Stimulated activated CD8-positive, alpha-beta memory T cell treated with anti-CD3 and anti-CD28 coated beads, Interleukin-2, amount 100 ng/mL, for 1 hour (primary cell): ENCODE measurements around the gene OOEP.

ENCODE experiments used
- DNase-seq, 2 donors: peaks; one replicate each; pipeline ENCODE4 v3.0.0-alpha.2; 2020; ENCODE audit warnings: low read depth in 2 of 2

The OOEP gene

GRCh38 chr6:73364549-73364948 lies 5.1 kb downstream of the OOEP start:
- DNase-seq, result no peak

- DNase-seq, result no peak
These were observed 5.6 kb downstream of the OOEP start for GRCh38 chr6:73364121-73364520.

GRCh38 chr6:73363537-73363875 lies 6.2 kb downstream of the OOEP start:
- DNase-seq, result no peak

- DNase-seq, result no peak
These were observed 6.7 kb downstream of the OOEP start for GRCh38 chr6:73362869-73363536.

- no peak for DNase-seq
These were observed 7.3 kb downstream of the OOEP start, which contains the start of gene KHDC3L for GRCh38 chr6:73362358-73362757. Gene KHDC3L (plus strand): TSS chr6:73362658. CDS start chr6:73362730, 72 bp downstream.

- DNase-seq, result no peak
These were observed 15.8 kb downstream of the OOEP start, which contains the start of gene DPPA5 for GRCh38 chr6:73353636-73354593. Gene DPPA5 (minus strand): TSS chr6:73354276. CDS start chr6:73354225, 51 bp downstream.

- DNase-seq, result no peak
These were observed 20.4 kb downstream of the OOEP start for GRCh38 chr6:73349311-73349710.

GRCh38 chr6:73348550-73349204 lies 21.0 kb downstream of the OOEP start:
- no peak for DNase-seq

GRCh38 chr6:73343164-73343563 lies 26.5 kb downstream of the OOEP start:
- no peak for DNase-seq

- DNase-seq, result no peak
These were observed 27.5 kb downstream of the OOEP start for GRCh38 chr6:73342174-73342573.

- no peak for DNase-seq
These were observed 28.4 kb downstream of the OOEP start for GRCh38 chr6:73341335-73341734.

GRCh38 chr6:73340048-73340447 lies 29.6 kb downstream of the OOEP start:
- DNase-seq, result no peak

GRCh38 chr6:73339340-73339739 lies 30.4 kb downstream of the OOEP start:
- no peak for DNase-seq

- no peak for DNase-seq
These were observed 40.5 kb downstream of the OOEP start for GRCh38 chr6:73329201-73329600.

GRCh38 chr6:73328790-73329189 lies 40.9 kb downstream of the OOEP start:
- DNase-seq, result no peak

GRCh38 chr6:73325656-73326055 lies 44.0 kb downstream of the OOEP start:
- DNase-seq, result no peak

GRCh38 chr6:73323323-73323722 lies 46.4 kb downstream of the OOEP start:
- DNase-seq, result no peak
